Bone marrow (tissue), 2 donors: ENCODE results near the gene KIF3C.
"Not testable (repeated sequence)": the region's sequence is repeated elsewhere in the genome, so short reads cannot be mapped to it uniquely, and the experiment has no call there.

Source experiments
- DNase-seq, 2 donors: peaks; one replicate each; lab custom pipeline; 2025; lab: John Stamatoyannopoulos, UW

Gene KIF3C

DNA sequence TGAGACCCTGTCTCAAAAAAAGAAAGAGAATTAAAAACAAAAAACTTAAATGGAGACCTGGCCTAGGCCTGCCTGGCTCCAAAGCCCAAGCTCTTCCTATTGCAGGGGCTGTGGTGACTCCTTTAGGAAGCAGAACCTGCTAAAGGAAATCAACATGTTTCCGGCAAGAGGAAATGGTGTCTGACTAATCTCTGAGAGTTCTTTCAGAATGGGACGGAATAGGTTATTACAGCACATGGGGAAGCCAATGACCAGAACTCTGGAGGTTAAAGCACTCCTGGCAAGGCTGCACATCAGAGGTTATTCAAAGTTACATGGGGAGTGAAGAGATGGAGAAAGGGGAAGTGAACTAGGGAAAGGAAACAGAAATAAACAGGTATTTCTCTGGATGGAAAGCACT lies 21.4 kb downstream of the KIF3C start:
- DNase-seq: peak in 1 of 2 donors; percentile 93

DNA sequence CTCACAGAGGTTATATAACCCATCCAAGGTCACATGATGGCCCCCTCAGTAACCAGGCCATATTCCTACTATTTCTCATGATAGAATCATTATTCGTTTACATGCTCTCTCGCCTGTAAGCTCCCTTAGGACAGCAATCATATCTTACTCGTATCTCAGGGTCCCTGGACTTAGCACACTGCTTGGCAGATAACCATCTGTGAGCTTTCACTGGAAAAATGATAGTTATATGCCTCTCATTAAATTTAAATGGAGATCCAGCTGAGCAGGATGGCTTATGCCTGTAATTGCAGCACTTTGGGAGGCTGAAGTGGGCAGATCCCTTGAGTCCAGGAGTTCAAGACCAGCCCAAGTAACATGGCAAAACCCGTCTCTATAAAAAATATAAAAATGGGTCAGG lies 21.9 kb downstream of the KIF3C start:
- DNase-seq: no peak

DNA sequence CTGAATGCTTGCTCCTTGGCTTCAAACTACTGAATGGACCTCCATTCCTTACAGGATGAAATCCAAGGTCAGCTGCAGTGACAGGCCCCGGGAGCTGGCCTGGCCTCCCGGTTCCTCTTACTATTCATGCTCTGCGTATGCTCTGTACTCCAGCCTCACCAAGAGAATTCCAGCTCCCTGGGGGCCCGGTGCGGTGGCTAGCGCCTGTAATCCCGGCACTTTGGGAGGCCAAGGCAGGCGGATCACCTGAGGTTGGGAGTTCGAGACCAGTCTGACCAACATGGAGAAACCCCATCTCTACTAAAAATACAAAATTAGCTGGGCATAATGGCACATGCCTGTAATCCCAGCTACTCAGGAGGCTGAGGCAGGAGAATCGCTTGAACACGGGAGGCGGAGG lies 23.7 kb downstream of the KIF3C start:
- DNase-seq: not testable (repeated sequence)

DNA sequence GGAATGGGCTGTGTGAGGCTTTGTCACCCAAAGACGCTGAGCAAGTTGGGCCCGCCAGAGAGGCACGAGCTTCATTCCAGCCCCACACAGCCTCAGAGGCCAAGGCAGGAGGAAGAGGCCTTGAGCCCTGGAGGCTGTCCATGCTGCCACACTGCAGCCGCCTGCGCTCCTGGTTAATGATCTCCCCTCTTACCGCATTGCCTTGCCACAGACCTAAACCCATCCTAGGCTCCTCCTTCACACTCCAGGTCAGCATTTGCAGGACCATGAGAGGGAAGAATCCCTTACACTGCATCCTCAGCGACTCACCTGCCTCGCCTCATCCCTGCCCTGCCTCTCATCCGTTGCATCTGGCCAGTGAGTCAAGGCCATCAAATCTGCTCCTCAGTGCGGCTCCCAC lies 24.6 kb downstream of the KIF3C start:
- DNase-seq: no peak

DNA sequence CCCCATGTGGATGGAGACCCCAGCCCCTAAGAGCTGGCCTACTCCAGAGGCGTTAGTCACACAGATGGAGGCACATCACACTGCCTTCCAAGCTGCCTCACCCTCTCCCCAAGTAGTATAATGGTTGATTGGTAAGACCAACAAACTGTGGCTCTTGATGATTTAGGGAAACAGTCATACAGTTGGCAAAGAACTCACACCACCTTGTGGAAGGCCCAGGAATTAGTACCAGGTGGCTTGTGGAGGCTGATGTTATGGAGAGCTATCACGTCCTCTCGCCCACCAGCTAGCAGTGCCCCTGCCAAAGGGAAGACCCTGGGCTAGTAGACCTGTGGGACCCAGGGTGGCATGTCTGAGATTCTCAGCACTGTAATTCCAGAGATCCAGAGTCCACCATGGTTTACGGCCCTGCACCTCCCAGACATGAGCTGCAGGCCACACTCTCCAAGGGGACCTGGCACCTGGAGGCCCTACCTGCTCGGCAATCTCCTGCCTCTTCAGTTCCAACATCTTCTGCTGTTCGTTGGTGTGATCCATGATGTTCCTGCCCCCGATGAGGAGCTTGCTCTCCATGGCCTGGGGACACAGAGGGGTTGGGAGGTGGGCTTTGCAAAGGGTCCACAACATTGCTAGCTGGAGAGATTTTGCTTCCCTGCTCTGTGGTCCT lies 26.3 kb downstream of the KIF3C start:
- DNase-seq: no peak

DNA sequence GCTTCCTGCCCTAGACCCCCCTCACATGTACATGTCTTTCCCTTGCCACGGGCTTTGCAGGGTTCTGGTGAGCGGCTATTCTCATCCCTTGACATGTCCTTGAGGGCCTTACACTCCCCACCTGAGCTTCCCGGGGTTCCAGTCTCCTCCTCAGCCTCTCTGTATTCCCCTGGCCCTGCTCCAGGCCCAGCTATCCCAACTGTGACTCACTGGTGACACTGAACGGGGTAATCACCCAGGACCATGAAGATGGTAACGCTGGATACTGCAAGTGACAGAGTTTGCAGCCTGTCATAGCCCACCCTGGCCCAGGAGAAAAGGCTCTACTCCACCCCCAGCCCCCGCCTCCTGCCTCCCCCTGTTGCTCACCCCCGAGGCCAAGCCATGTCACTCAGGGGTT lies 27.3 kb downstream of the KIF3C start:
- DNase-seq: no peak

DNA sequence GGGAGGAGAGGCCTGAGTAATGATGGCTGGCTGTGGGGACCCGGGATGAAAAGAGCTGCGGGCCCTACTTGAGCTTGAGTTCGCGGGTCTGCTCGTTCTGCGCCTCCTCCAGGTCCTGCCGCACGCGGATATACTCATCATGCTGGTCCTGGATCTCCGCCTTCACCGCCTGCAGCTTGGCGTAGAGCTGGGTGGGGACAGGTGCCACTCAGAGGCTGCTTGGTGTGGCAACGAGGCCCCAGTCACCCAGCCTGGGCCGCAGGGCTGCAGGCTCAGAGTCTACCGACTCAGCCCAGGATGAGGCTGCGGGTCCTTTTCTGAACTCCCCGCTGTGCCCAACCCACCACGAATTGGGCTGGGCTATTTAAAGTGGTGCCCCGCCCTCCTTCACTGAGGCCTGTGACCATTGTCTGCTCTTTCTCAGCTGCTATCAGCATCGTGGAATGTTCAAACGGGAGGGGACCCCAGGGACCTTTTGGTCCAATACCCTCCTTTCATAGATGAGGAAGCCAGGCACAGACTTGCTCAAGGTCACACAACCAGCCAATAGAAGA lies 28.0 kb downstream of the KIF3C start:
- DNase-seq: no peak

DNA sequence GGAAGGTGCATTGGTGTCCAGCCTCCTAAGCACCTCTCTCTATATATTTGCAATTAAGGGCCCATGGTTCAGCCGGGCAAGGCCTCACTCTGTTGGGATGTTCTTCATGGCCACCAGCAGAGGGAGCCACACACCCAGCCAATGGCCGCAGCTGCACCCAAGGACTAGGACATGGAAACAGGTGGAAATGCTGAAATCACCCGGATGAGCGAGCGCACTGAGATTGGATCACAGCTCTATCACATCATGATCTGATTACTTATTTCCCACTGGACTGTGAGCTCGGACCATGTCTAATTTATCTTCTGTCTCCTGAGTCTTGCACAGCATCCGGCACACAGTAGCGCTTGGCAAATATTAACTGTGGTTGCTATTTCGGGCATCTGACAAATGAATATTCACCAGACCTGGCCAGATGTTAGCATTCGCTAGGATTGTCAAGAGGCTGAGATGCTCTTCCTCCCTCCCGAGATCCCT lies 31.2 kb downstream of the KIF3C start:
- peak; percentile 32 for DNase-seq

DNA sequence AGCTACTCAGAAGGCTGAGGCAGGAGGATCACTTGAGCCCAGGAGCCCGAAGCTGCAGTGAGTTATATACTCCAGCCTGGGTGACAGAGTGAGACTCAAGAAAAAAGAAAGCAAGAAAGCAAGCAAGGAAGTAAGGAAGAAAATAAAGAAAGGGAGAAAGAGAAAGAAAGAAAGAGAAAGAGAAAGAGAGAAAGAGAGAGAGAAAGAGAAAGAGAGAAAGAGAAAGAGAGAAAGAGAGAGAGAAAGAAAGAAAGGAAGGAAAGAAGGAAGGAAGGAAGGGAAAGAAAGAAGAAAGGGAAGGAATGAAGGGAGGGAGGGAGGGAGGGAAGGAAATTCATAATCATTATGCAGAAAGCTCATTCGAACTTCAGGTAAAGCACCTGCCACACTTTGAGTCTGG lies 33.9 kb downstream of the KIF3C start:
- no peak for DNase-seq

DNA sequence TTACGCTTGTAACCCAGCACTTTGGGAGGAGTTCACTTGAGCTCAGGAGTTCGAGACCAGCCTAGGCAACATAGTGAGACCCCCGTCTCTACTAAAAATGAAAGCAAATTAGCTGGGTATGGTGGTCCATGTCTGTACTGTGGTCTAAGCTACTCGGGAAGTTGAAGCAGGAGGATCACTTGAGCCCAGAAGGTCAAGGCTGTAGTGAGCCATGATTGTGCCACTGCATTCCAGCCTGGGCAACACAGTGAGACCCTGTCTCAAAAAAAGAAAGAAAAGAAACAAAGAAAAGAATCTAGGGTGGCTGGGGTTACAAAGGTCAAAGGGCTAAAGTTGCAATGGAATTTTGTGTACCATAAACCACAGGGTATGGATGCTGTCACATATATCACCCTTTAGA lies 41.3 kb downstream of the KIF3C start:
- no peak for DNase-seq

DNA sequence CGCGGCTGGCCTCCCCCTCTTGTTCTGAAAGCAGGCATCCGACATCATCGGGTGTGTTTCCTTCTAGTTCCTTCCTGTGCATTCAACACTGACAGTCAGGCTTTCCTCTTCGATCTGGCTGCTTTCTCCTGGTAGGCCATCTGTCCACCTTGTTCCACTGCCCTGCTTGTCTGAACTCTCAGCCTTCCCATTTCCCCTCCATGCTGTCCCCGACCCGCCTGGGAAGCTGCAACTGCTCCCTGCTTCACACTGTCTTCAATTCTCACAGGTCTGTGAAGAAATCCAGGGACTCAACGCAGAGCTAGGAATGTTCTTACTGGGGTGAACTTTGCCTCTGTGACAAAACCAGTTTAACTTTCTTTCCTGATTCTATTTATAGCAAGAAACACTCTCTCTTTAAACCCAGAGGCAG lies 43.0 kb downstream of the KIF3C start:
- no peak for DNase-seq

DNA sequence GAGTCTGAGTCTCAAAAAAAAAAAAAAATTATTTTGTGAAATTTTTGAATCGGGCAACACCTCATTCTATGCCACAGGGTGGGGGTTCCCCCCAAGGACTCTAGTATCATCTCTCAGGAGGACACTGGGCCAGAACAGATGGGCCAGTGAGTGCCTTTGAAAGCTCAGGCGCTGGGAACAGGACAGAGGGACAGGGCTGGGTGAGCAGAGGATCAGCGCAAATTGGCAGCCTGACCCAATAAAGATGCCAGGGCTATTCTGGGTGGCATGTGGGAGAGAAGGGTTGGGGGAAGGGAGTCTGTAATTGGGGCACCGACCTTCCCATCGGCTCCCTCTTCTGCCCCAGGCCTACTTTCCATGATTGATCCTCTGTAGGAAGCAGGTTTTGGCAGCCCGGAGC lies 44.0 kb downstream of the KIF3C start:
- no peak for DNase-seq

DNA sequence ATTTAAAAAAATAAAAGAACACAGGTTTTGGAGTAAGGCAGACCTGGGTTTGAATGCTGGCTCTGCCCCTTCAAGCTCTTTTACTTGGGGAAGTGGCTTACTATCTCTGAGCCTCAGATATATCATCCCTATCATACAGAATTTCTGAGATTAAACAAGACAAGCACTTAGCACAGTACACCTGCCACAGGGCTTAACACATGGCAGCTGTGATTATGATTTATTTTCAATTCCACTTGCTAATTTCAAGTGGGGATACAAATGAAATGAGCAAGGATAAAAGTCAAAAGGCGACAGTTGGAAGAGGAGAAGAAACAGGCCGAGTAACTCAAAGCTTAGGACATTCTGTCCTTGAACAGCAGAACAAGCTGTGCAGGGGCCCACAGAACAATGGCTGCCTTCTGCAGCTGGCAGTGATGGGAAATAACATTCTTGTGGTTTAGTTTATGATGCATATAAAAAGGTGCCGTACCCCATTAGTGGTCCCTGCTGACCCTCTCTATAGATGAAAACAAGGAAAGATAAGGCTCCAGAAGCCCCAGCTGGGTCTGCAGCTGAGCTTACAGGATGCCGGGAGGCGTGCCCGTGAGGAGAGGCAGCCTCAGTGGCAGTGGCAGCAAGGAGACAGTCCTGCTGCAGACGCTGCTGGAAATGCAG lies 45.3 kb downstream of the KIF3C start:
- no peak for DNase-seq

DNA sequence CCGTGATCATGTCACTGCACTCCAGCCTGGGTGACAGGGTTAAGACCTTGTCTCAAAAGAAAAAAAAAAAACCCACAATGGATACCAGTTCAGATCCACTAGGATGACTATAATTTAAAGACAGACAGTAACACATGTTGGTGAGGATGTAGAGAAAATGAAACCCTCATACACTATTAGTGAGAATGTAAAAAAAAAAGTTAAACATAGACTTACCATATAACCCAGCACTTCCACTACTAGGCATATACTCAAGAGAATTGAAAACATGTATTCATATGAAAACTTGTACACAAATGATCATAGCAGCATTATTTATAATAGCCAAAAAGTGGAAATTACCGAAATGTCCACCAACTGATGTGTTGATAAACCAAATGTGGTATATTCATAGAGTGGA lies 48.7 kb downstream of the KIF3C start:
- no peak for DNase-seq

DNA sequence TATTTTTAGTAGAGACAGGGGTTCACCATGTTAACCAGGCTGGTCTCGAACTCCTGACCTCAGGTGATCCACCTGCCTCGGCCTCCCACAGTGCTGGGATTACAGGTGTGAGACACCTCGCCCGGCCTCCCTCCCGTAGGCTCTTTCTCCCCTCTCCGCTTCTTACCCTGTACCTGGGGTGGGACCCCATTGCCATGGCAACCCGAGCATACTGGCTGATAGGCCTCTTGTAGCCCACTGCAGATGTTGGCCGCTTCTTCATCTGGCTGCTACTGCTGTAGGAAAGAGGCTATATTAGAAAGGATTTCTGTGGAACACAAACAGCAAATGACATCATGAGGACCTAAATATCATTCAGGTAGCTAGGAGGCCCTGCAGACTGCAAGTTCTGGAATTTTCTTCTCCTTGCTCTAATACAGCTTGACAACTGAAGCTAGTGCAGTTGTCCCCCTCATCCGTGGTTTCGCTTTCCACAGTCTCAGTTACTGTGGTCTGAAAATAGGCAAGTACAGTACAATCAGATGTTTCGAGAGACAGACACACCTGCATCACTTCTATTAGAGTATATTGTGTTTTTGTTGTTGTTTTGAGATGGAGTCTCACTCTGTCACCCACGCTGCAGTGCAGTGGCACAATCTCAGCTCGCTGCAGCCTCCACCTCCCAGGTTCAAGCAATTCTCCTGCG lies 52.4 kb downstream of the KIF3C start:
- no peak for DNase-seq

DNA sequence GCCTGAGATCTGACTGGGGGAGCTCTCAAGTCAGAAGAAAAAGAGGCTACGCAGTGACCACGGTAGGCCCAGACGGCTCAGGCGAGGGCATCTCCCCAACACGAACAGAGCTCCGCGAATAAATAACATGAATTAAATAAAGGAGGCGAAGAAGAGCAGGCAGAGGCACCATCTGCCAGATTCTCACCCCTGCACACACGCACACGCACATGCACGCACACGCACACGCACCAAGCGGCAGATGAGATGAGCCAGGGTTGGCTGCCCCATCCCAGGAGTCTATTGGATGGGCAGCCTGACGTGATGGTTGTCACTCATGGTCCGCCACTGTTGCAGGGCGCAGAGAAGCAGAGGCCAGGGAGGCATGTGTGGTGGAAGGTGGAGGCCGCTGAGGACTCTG lies 53.6 kb downstream of the KIF3C start:
- DNase-seq: no peak

DNA sequence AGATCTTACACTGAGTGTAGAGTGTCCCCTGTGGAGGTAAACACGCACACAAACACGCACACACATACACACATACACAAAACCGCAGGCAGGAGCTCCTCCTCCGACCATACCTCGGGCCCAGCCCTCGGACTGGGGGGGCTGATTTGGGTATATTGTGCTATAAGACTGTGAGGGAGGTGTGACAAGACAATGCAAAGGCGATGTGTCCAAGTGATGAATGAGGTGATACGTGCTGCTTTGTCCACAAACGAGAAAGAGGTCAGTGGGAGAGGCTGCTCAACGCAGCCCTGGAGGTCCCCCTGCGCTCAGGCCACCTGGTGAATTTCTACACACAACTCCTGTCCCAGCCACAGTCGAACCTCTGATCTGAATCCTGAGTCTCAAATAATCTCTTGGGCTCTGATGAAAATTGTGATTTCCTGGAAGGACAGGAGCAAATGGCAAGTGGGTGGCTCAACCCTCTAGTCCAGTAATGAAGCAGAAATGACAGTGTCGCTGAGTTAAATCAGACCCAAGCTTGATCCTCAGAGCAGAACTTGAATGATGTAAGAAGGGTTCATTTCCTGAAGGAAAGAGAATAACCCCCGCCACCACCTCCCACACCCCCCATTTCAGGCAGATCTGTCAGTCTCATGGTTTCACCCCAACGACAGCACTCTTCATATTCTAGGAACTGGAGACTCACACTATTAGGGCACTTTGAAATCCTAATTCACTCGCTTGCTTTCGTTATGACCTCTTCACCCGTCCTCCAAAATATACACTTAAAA lies 55.1 kb downstream of the KIF3C start:
- DNase-seq: no peak

DNA sequence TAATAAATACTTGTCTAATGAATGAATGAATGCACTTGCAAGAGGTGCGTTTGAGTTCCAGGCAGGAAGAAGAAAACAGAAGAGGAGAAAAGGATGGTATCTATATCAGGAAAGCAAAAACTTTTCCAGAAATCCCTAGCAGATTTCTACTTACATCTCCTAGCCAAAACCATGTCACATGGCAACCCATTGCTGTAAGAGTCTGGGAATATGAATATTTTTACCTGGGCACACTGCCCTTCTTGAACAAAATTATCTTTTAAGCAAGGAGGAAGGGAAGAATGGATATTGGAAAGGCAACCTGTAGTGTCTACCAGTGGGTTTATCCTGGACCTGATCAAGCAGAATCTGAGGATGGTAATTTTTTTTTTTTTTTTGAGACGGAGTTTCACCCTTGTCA lies 59.8 kb downstream of the KIF3C start:
- no peak for DNase-seq

DNA sequence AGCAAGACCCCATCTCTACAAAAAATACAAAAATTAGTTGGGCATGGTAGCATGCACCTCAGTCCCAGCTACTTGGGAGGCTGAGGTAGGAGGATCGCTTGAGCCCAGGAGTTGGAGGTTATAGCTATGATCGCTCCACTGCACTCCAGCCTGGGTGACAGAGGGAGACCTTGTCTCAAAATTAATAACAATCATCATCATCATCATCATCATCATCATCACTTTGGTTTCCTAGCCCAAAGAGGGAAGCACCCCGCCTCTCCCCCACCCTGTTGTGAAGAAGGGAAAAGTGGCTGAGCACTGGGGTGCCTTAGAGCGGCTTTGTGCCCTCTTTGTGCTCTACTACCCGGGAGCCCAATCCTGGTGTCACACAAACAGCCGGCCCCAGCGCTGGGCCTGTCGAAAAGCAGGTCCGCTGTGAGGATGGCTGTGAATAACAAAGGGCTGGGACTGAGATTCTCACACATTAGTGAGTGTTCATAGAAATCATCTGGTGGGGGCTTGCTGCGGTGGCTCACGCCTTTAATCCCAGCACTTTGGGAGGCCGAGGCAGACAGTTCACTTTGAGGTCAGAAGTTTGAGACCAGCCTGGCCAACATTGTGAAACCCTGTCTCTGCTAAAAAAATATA lies 61.4 kb downstream of the KIF3C start:
- DNase-seq: no peak

DNA sequence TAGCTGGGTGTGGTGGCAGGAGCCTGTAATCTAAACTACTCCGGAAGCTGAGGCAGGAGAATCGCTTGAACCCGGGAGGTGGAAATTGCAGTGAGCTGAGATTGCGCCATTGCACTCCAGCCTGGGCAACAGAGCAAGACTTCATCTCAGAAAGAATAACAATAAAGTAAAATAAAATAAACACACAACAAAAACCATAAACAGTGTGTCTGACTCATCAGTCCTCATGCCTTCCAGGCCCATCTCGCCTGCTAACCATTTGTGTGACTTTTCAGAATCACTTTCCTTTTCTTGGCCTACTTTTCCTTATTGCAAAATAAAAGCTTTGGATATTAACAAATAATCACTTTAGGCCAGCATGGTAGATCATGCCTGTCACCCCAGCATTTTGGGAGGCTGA lies 62.0 kb downstream of the KIF3C start:
- no peak for DNase-seq

DNA sequence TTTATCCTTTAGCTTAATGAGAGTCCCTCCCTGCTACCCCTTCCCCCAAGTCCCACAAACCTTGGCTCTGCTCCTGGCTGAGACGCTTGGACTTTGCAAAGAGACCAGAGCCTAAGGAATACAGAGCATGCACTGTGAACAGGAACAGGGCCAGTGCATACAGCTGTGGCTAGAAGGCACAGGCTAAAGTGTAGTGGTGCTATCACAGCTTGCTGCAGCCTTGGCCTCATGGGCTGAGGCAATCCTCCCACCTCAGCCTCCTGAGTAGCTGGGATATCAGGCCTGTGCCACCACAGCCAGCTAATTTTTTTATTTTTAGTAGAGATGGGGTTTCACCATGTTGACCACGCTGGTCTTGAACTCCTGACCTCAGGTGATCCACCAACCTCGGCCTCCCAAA lies 64.5 kb downstream of the KIF3C start:
- no peak for DNase-seq

DNA sequence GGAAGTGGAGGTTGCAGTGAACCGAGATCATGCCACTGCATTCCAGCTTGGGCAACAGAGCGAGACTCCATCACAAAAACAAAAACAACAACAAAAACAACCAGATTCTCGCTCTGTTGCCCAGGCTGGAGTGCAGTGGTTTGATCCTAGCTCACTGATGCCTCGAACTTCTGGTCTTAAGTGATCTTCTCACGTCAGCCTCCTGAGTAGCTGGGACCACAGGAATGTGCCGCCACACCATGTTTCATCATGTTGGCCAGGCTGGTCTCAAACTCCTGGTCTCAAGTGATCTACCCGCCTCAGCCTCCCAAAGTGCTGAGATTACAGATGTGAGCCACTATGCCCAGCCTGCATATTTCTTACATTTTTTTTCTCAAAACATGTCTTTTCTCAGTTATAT lies 64.9 kb downstream of the KIF3C start:
- not testable (repeated sequence) for DNase-seq
